PC-3 (cell line): ENCODE results near the gene TRPM8.

Experiments
- EZH2 ChIP-seq: fragments of 300-600 bp; sonication (generic); IDR thresholded peaks from one replicate; pipeline ENCODE4 v1.6.1; 2017; ENCODE audit warnings: antibody characterized with exemption, mild to moderate bottlenecking, low read length; ENCODE audit not compliant: unreplicated experiment
- EZH2phosphoT487 ChIP-seq: fragments of 300-600 bp; sonication (generic); IDR thresholded peaks from 2 replicates; pipeline ENCODE4 v1.6.1; 2018; ENCODE audit warnings: mild to moderate bottlenecking, antibody characterized with exemption, low read length, borderline replicate concordance
- TF ChIP-seq, protein P1 (sequence below): fragments of 300-600 bp; sonication (generic); conservative IDR thresholded peaks from 2 replicates; pipeline ENCODE4 v1.5.1; 2017; ENCODE audit warnings: antibody characterized with exemption, low read depth, mild to moderate bottlenecking, low read length

DNA sequence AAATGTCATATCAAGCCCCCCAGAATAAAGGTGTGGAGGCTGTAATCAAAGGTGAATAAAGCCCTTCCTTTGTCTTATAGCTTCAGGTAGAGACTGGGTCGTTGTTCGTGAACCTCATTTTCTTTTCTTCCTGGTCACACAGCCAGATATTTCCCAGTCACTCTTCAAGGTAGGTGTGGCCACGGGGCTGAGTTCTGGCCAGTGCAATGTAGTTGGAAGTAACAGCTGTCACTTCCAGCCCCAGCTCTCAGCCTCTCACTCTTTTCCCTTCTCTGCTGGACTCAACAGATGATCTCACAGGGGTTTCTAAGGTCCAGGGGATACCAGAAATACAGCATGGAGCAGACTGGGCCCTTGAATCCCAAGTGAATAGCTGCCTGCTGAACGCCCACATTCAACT, 15.8 kb upstream of the TRPM8 start:
- TF ChIP-seq, protein P1, sequence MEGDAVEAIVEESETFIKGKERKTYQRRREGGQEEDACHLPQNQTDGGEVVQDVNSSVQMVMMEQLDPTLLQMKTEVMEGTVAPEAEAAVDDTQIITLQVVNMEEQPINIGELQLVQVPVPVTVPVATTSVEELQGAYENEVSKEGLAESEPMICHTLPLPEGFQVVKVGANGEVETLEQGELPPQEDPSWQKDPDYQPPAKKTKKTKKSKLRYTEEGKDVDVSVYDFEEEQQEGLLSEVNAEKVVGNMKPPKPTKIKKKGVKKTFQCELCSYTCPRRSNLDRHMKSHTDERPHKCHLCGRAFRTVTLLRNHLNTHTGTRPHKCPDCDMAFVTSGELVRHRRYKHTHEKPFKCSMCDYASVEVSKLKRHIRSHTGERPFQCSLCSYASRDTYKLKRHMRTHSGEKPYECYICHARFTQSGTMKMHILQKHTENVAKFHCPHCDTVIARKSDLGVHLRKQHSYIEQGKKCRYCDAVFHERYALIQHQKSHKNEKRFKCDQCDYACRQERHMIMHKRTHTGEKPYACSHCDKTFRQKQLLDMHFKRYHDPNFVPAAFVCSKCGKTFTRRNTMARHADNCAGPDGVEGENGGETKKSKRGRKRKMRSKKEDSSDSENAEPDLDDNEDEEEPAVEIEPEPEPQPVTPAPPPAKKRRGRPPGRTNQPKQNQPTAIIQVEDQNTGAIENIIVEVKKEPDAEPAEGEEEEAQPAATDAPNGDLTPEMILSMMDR = no peak
- TF ChIP-seq EZH2 (no peak), EZH2phosphoT487 (no peak)
